HEK293 (cell line): Measurements from ENCODE around the gene ROBO1.
"Not testable (repeated sequence)": the region's sequence is repeated elsewhere in the genome, so short reads cannot be mapped to it uniquely, and the experiment has no call there.

ENCODE experiments used
- CTCF ChIA-PET: fragments of 350-600 bp; formaldehyde crosslinking; extraction: SDS; loops from one replicate; lab custom pipeline; 2021; ENCODE audit warnings: antibody characterized with exemption; lab: Yijun Ruan, JAX
- POLR2A ChIA-PET: fragments of 300-600 bp; formaldehyde crosslinking; extraction: SDS; loops from one replicate; lab custom pipeline; 2020; ENCODE audit warnings: antibody characterized with exemption, inconsistent platforms; lab: Yijun Ruan, JAX
- H3K27ac ChIP-seq: fragments of 200-500 bp; sonication (Bioruptor generic); 2 replicates; pipeline ENCODE4 v1.5.1; 2014; ENCODE audit warnings: low read depth, low read length, control low read depth, inconsistent platforms; ENCODE audit errors: extremely low read depth
- H3K36me3 ChIP-seq, 2 experiments: fragments of 200-500 bp in 1 of 2; sonication (Bioruptor generic) in 1 of 2; 1 replicate in 1 of 2; 2 replicates in 1 of 2; pipeline ENCODE4 v1.5.1; 2014 to 2017; ENCODE audit warnings: inconsistent platforms in 2 of 2, low read length in 2 of 2; ENCODE audit not compliant: control insufficient read depth in 2 of 2, insufficient read depth in 1 of 2
- H3K4me1 ChIP-seq: fragments of 200-500 bp; sonication (Bioruptor generic); 2 replicates; pipeline ENCODE4 v1.5.1; 2014; ENCODE audit warnings: mild to moderate bottlenecking, low read length, inconsistent platforms; ENCODE audit not compliant: control insufficient read depth, insufficient read depth
- H3K4me3 ChIP-seq: 2 replicates; pipeline ENCODE4 v1.5.1; 2011; ENCODE audit warnings: low read depth, mild to moderate bottlenecking, control low read depth, low read length, moderate library complexity
- H3K9me3 ChIP-seq: fragments of 200-500 bp; sonication (Bioruptor generic); 2 replicates; pipeline ENCODE4 v1.5.1; 2014; ENCODE audit warnings: low read depth, low read length, inconsistent platforms; ENCODE audit not compliant: control insufficient read depth, insufficient read depth
- FEZF1 ChIP-seq: fragments of 450-650 bp; formaldehyde crosslinking; IDR thresholded peaks from 2 replicates; pipeline ENCODE4 v1.5.1; 2016; ENCODE audit warnings: missing biosample characterization, missing genetic modification characterization
- GFI1B ChIP-seq: fragments of 450-650 bp; formaldehyde crosslinking; IDR thresholded peaks from 2 replicates; pipeline ENCODE4 v1.5.1; 2016; ENCODE audit warnings: missing biosample characterization, missing genetic modification characterization
- OVOL3 ChIP-seq: fragments of 450-650 bp; formaldehyde crosslinking; IDR thresholded peaks from 2 replicates; pipeline ENCODE4 v1.5.1; 2016; ENCODE audit warnings: missing biosample characterization, missing genetic modification characterization
- PATZ1 ChIP-seq: fragments of 450-650 bp; formaldehyde crosslinking; IDR thresholded peaks from 2 replicates; pipeline ENCODE4 v1.5.1; 2016; ENCODE audit warnings: missing biosample characterization, missing genetic modification characterization
- PRDM6 ChIP-seq: fragments of 450-650 bp; formaldehyde crosslinking; IDR thresholded peaks from 2 replicates; pipeline ENCODE4 v1.5.1; 2017; ENCODE audit warnings: missing biosample characterization, missing genetic modification characterization
- ZNF140 ChIP-seq: fragments of 450-650 bp; formaldehyde crosslinking; IDR thresholded peaks from 2 replicates; pipeline ENCODE4 v1.5.1; 2016; ENCODE audit warnings: missing biosample characterization, missing genetic modification characterization
- ZNF292 ChIP-seq: fragments of 450-650 bp; formaldehyde crosslinking; IDR thresholded peaks from 2 replicates; pipeline ENCODE4 v1.5.1; 2016; ENCODE audit warnings: low read depth, missing biosample characterization, missing genetic modification characterization, borderline replicate concordance
- ZNF394 ChIP-seq: fragments of 450-650 bp; formaldehyde crosslinking; IDR thresholded peaks from 2 replicates; pipeline ENCODE4 v1.5.1; 2016; ENCODE audit warnings: missing biosample characterization, missing genetic modification characterization, mild to moderate bottlenecking, moderate library complexity, borderline replicate concordance
- ZNF449 ChIP-seq: fragments of 450-650 bp; formaldehyde crosslinking; IDR thresholded peaks from 2 replicates; pipeline ENCODE4 v1.5.1; 2017; ENCODE audit warnings: missing biosample characterization, mild to moderate bottlenecking, missing genetic modification characterization, moderate library complexity
- ZNF518A ChIP-seq: fragments of 450-650 bp; formaldehyde crosslinking; conservative IDR thresholded peaks from 2 replicates; pipeline ENCODE4 v1.5.1; 2016; ENCODE audit warnings: low read depth, missing biosample characterization, missing genetic modification characterization
- ZNF585B ChIP-seq: fragments of 450-650 bp; formaldehyde crosslinking; IDR thresholded peaks from 2 replicates; pipeline ENCODE4 v1.5.1; 2016; ENCODE audit warnings: missing biosample characterization, missing genetic modification characterization
- ZNF623 ChIP-seq: fragments of 450-650 bp; formaldehyde crosslinking; IDR thresholded peaks from 2 replicates; pipeline ENCODE4 v1.5.1; 2016; ENCODE audit warnings: missing biosample characterization, missing genetic modification characterization
- ZNF664 ChIP-seq: fragments of 450-650 bp; formaldehyde crosslinking; IDR thresholded peaks from 2 replicates; pipeline ENCODE4 v1.5.1; 2016; ENCODE audit warnings: missing biosample characterization, missing genetic modification characterization
- ZNF791 ChIP-seq: fragments of 450-650 bp; formaldehyde crosslinking; IDR thresholded peaks from 2 replicates; pipeline ENCODE4 v1.5.1; 2016; ENCODE audit warnings: missing biosample characterization, missing genetic modification characterization
- ZXDB ChIP-seq: fragments of 450-650 bp; formaldehyde crosslinking; IDR thresholded peaks from 2 replicates; pipeline ENCODE4 v1.5.1; 2016; ENCODE audit warnings: missing biosample characterization, missing genetic modification characterization

ROBO1 gene

GRCh38 chr3:78757731-78758130, 1010.1 kb downstream of the ROBO1 start:
- no peaks in the 10 kb centered on the region for H3K36me3 ChIP-seq
- POLR2A ChIA-PET = no interaction called here
- no peak overlapping the region for H3K4me3 ChIP-seq
- no peaks in the 10 kb centered on the region; the same call in 1 of the 2 replicates for H3K4me1 ChIP-seq
- H3K27ac ChIP-seq = no peak overlapping the region
- CTCF ChIA-PET = interaction anchor here (1.0 kb wide), 1 partner anchor 604 kb away, joined by 3 read pairs; no protein-coding TSS in a partner anchor
- no peak for TF ChIP-seq PATZ1 (tag by site-specific recombination)
- TF ChIP-seq ZNF449 = no peak
- no peak for TF ChIP-seq ZNF585B (tag by site-specific recombination)
- no peak for TF ChIP-seq FEZF1
- no peak for TF ChIP-seq ZXDB (tag by site-specific recombination)
- no peak for TF ChIP-seq GFI1B (tag by site-specific recombination)
- no peaks in the 10 kb centered on the region for H3K9me3 ChIP-seq

GRCh38 chr3:78754066-78754743, 1013.6 kb downstream of the ROBO1 start:
- CTCF ChIA-PET = no interaction called here
- POLR2A ChIA-PET = no interaction called here
- no peaks in the 10 kb centered on the region; the same call in 1 of the 2 replicates for H3K4me1 ChIP-seq

GRCh38 chr3:78751266-78751665, 1016.5 kb downstream of the ROBO1 start:
- H3K4me1 ChIP-seq = no peaks in the 10 kb centered on the region
- no peak overlapping the region for H3K27ac ChIP-seq
- H3K4me3 ChIP-seq = no peak overlapping the region
- H3K9me3 ChIP-seq = no peaks in the 10 kb centered on the region
- peaks cover 0 to 3% of the 10 kb centered on the region in 2 experiments; a peak in 1 of 3 replicates for H3K36me3 ChIP-seq
- CTCF ChIA-PET = no interaction called here
- TF ChIP-seq ZNF664 (tag by site-specific recombination) = 0 out of 2 replicates have a peak, but pooled peaks have one; percentile 20
- TF ChIP-seq ZNF585B (tag by site-specific recombination) = no peak
- POLR2A ChIA-PET = no interaction called here

More at GRCh38 chr3:78754066-78754743, 1013.6 kb downstream of the ROBO1 start:
- no peaks in the 10 kb centered on the region for H3K36me3 ChIP-seq
- H3K9me3 ChIP-seq = no peaks in the 10 kb centered on the region
- no peak overlapping the region for H3K4me3 ChIP-seq
- peak; percentile 30; the same call in 1 of the 2 replicates for TF ChIP-seq PRDM6
- TF ChIP-seq OVOL3 (tag by site-specific recombination) = no peak
- H3K27ac ChIP-seq = no peak overlapping the region

GRCh38 chr3:78750291-78750690, 1017.5 kb downstream of the ROBO1 start:
- H3K4me3 ChIP-seq, H3K36me3 ChIP-seq, H3K4me1 ChIP-seq, POLR2A ChIA-PET, H3K9me3 ChIP-seq, CTCF ChIA-PET, H3K27ac ChIP-seq: not testable (repeated sequence)
- TF ChIP-seq ZNF292 (tag by site-specific recombination) (peak; percentile 63; the same call in 1 of the 2 replicates), ZNF394 (tag by site-specific recombination) (peak; percentile 95), ZNF140 (tag by site-specific recombination) (peak; percentile 82), ZNF518A (tag by site-specific recombination) (peak; percentile 93), ZNF791 (tag by site-specific recombination) (peak; percentile 32; the same call in 1 of the 2 replicates), ZNF623 (tag by site-specific recombination) (peak; percentile 78)
